Activated naive CD8-positive, alpha-beta T cell treated with anti-CD3 and anti-CD28 coated beads, Interleukin-2, amount 50 U/mL, for 24 hours (primary cell): Measurements from ENCODE around the gene ZNF207.

Source experiments
- ATAC-seq: fragments of 150-1000 bp; cut with Tn5 transposase; one replicate; pipeline ENCODE4 v1.10.0; 2021
- DNase-seq: peaks from one replicate; pipeline ENCODE4 v3.0.0; 2021
- H3K27ac Mint-ChIP-seq: one replicate; pipeline ENCODE4 v1.8.0; 2021; ENCODE audit warnings: mild to moderate bottlenecking, mixed read lengths
- H3K27me3 Mint-ChIP-seq: one replicate; pipeline ENCODE4 v1.8.0; 2021; ENCODE audit warnings: mixed read lengths
- H3K36me3 Mint-ChIP-seq: one replicate; pipeline ENCODE4 v1.8.0; 2021; ENCODE audit warnings: low read depth, mixed read lengths
- H3K4me1 Mint-ChIP-seq: one replicate; pipeline ENCODE4 v1.8.0; 2021; ENCODE audit warnings: mixed read lengths
- H3K4me3 Mint-ChIP-seq: one replicate; pipeline ENCODE4 v1.8.0; 2021; ENCODE audit warnings: mild to moderate bottlenecking, moderate library complexity, mixed read lengths
- H3K9me3 Mint-ChIP-seq: one replicate; pipeline ENCODE4 v1.8.0; 2021; ENCODE audit warnings: mixed read lengths

Gene ZNF207

GRCh38 chr17:32323046-32323445 lies 26.9 kb upstream of the ZNF207 start:
- no peaks in the 10 kb centered on the region for H3K9me3 Mint-ChIP-seq
- no peak for DNase-seq
- no peak for ATAC-seq
- no peaks in the 10 kb centered on the region for H3K36me3 Mint-ChIP-seq
- peaks cover 19% of the 10 kb centered on the region for H3K4me1 Mint-ChIP-seq
- H3K27ac Mint-ChIP-seq, result no peak overlapping the region
- no peaks in the 10 kb centered on the region for H3K27me3 Mint-ChIP-seq
- H3K4me3 Mint-ChIP-seq, result no peak overlapping the region

- Mint-ChIP-seq H3K27me3 (no peaks in the 10 kb centered on the region), H3K27ac (peak overlapping the region; percentile 54), H3K36me3 (no peaks in the 10 kb centered on the region), H3K4me1 (peaks cover 23% of the 10 kb centered on the region), H3K4me3 (peak overlapping the region; percentile 26), H3K9me3 (no peaks in the 10 kb centered on the region)
- DNase-seq, result peak; percentile 44
- peak; percentile 87 for ATAC-seq
Measured at GRCh38 chr17:32323811-32324491, 26.0 kb upstream of the ZNF207 start.

- DNase-seq, result no peak
- H3K4me3 Mint-ChIP-seq, result no peak overlapping the region
- H3K9me3 Mint-ChIP-seq, result no peaks in the 10 kb centered on the region
- no peak overlapping the region for H3K27ac Mint-ChIP-seq
- H3K4me1 Mint-ChIP-seq, result peaks cover 51% of the 10 kb centered on the region
- H3K27me3 Mint-ChIP-seq, result no peaks in the 10 kb centered on the region
- ATAC-seq, result no peak
- peaks cover 8% of the 10 kb centered on the region for H3K36me3 Mint-ChIP-seq
Measured at GRCh38 chr17:32327911-32328310, 22.0 kb upstream of the ZNF207 start.

- Mint-ChIP-seq H3K4me1 (peaks cover 34% of the 10 kb centered on the region), H3K9me3 (no peaks in the 10 kb centered on the region), H3K27me3 (no peaks in the 10 kb centered on the region), H3K27ac (peak overlapping the region; percentile 78), H3K4me3 (peak overlapping the region; percentile 41), H3K36me3 (peaks cover 20% of the 10 kb centered on the region)
- DNase-seq (no peak), ATAC-seq (no peak)
Measured at GRCh38 chr17:32330147-32330546, 19.8 kb upstream of the ZNF207 start.

- H3K36me3 Mint-ChIP-seq, result peaks cover 20% of the 10 kb centered on the region
- H3K4me3 Mint-ChIP-seq, result peak overlapping the region; percentile 41
- DNase-seq, result no peak
- H3K9me3 Mint-ChIP-seq, result no peaks in the 10 kb centered on the region
- ATAC-seq, result peak; percentile 60
- no peaks in the 10 kb centered on the region for H3K27me3 Mint-ChIP-seq
- H3K27ac Mint-ChIP-seq, result peak overlapping the region; percentile 78
- peaks cover 34% of the 10 kb centered on the region for H3K4me1 Mint-ChIP-seq
Measured at GRCh38 chr17:32331243-32332040, 18.5 kb upstream of the ZNF207 start.

- peaks cover 24% of the 10 kb centered on the region for H3K36me3 Mint-ChIP-seq
- H3K4me3 Mint-ChIP-seq, result no peak overlapping the region
- ATAC-seq (no peak), DNase-seq (no peak)
- H3K27me3 Mint-ChIP-seq, result no peaks in the 10 kb centered on the region
- H3K4me1 Mint-ChIP-seq, result peaks cover 34% of the 10 kb centered on the region
- no peak overlapping the region for H3K27ac Mint-ChIP-seq
- no peaks in the 10 kb centered on the region for H3K9me3 Mint-ChIP-seq
Measured at GRCh38 chr17:32333187-32333586, 16.8 kb upstream of the ZNF207 start.

GRCh38 chr17:32335046-32335445 lies 14.9 kb upstream of the ZNF207 start:
- Mint-ChIP-seq H3K4me1 (peaks cover 21% of the 10 kb centered on the region), H3K9me3 (no peaks in the 10 kb centered on the region), H3K27me3 (no peaks in the 10 kb centered on the region), H3K4me3 (no peak overlapping the region), H3K27ac (no peak overlapping the region), H3K36me3 (peaks cover 26% of the 10 kb centered on the region)
- no peak for DNase-seq
- ATAC-seq, result no peak

- DNase-seq, result no peak
- H3K4me1 Mint-ChIP-seq, result peaks cover 16% of the 10 kb centered on the region
- no peak overlapping the region for H3K4me3 Mint-ChIP-seq
- ATAC-seq, result no peak
- H3K36me3 Mint-ChIP-seq, result peaks cover 26% of the 10 kb centered on the region
- H3K9me3 Mint-ChIP-seq, result no peaks in the 10 kb centered on the region
- no peaks in the 10 kb centered on the region for H3K27me3 Mint-ChIP-seq
- H3K27ac Mint-ChIP-seq, result no peak overlapping the region
Measured at GRCh38 chr17:32335687-32336086, 14.3 kb upstream of the ZNF207 start.

- Mint-ChIP-seq H3K27ac (peak overlapping the region; percentile 97), H3K4me1 (peaks cover 19% of the 10 kb centered on the region), H3K4me3 (peak overlapping the region; percentile 95), H3K27me3 (no peaks in the 10 kb centered on the region), H3K9me3 (no peaks in the 10 kb centered on the region), H3K36me3 (peaks cover 6% of the 10 kb centered on the region)
- DNase-seq (peak; percentile 51), ATAC-seq (peak; percentile 20)
Measured at GRCh38 chr17:32341141-32341856, 8.7 kb upstream of the ZNF207 start.

GRCh38 chr17:32341857-32342602 lies 7.9 kb upstream of the ZNF207 start, which contains the start of gene C17orf75:
TSS of gene C17orf75 (minus strand) at chr17:32342173. CDS start at chr17:32342139, 34 bp downstream.
- H3K27ac Mint-ChIP-seq, result peak within 1 kb of the TSS; percentile 97
- peak; percentile 86 for DNase-seq
- no peaks in the 10 kb centered on the region for H3K27me3 Mint-ChIP-seq
- ATAC-seq, result peak; percentile 97
- H3K9me3 Mint-ChIP-seq, result no peaks in the 10 kb centered on the region
- H3K4me3 Mint-ChIP-seq, result peak within 1 kb of the TSS; percentile 95
- H3K36me3 Mint-ChIP-seq, result peaks cover 6% of the 10 kb centered on the region
- H3K4me1 Mint-ChIP-seq, result peaks cover 19% of the 10 kb centered on the region

- H3K4me1 Mint-ChIP-seq, result peaks cover 19% of the 10 kb centered on the region
- no peak for ATAC-seq
- no peak for DNase-seq
Measured at GRCh38 chr17:32342603-32343325, 7.2 kb upstream of the ZNF207 start.

GRCh38 chr17:32345951-32346600 lies 3.9 kb upstream of the ZNF207 start:
- Mint-ChIP-seq H3K4me3 (no peak overlapping the region), H3K36me3 (peaks cover 16% of the 10 kb centered on the region), H3K27me3 (no peaks in the 10 kb centered on the region), H3K4me1 (peaks cover 26% of the 10 kb centered on the region), H3K9me3 (no peaks in the 10 kb centered on the region), H3K27ac (no peak overlapping the region)
- no peak for DNase-seq
- ATAC-seq, result no peak

More at GRCh38 chr17:32342603-32343325, 7.2 kb upstream of the ZNF207 start:
- Mint-ChIP-seq H3K27ac (peak overlapping the region; percentile 97), H3K4me3 (peak overlapping the region; percentile 95), H3K36me3 (peaks cover 4% of the 10 kb centered on the region), H3K27me3 (no peaks in the 10 kb centered on the region), H3K9me3 (no peaks in the 10 kb centered on the region)

- ATAC-seq, result no peak
- Mint-ChIP-seq H3K36me3 (peaks cover 37% of the 10 kb centered on the region), H3K27ac (no peak overlapping the region)
Measured at GRCh38 chr17:32348483-32348800, 1.5 kb upstream of the ZNF207 start.

More at GRCh38 chr17:32348483-32348800, 1.5 kb upstream of the ZNF207 start:
- Mint-ChIP-seq H3K9me3 (no peaks in the 10 kb centered on the region), H3K27me3 (no peaks in the 10 kb centered on the region), H3K4me3 (peak overlapping the region; percentile 94), H3K4me1 (peaks cover 34% of the 10 kb centered on the region)
- DNase-seq, result no peak
